ENCODE data around the gene PCOLCE2.
"Not testable (repeated sequence)": the region's sequence is repeated elsewhere in the genome, so short reads cannot be mapped to it uniquely, and the experiment has no call there.

The PCOLCE2 gene

GRCh38 chr3:142875583-142876207 is 13.2 kb downstream of the PCOLCE2 start:
- H3K4me3 ChIP-seq (ENCODE audit: low read depth, low read length): no peak overlapping the region
- no peak for DNase-seq (ENCODE audit: low read depth)

- no peak overlapping the region for H3K4me3 ChIP-seq (ENCODE audit: low read depth, low read length)
- no peak for DNase-seq (ENCODE audit: low read depth)
These were observed 13.8 kb downstream of the PCOLCE2 start for GRCh38 chr3:142875099-142875498.

GRCh38 chr3:142868382-142868781 is 20.5 kb downstream of the PCOLCE2 start:
- not testable (repeated sequence) for H3K4me3 ChIP-seq (ENCODE audit: low read depth, low read length); DNase-seq (ENCODE audit: low read depth)

- DNase-seq (ENCODE audit: low read depth): no peak
- H3K4me3 ChIP-seq (ENCODE audit: low read depth, low read length): no peak overlapping the region
These were observed 21.8 kb downstream of the PCOLCE2 start for GRCh38 chr3:142866841-142867631.

- no peak overlapping the region for H3K4me3 ChIP-seq (ENCODE audit: low read depth, low read length)
- no peak for DNase-seq (ENCODE audit: low read depth)
These were observed 24.7 kb downstream of the PCOLCE2 start for GRCh38 chr3:142863930-142864920.

GRCh38 chr3:142863010-142863817 is 25.7 kb downstream of the PCOLCE2 start:
- H3K4me3 ChIP-seq (ENCODE audit: low read depth, low read length): no peak overlapping the region
- DNase-seq (ENCODE audit: low read depth): no peak

GRCh38 chr3:142861926-142862325 is 27.0 kb downstream of the PCOLCE2 start:
- no peak overlapping the region for H3K4me3 ChIP-seq (ENCODE audit: low read depth, low read length)
- no peak for DNase-seq (ENCODE audit: low read depth)

GRCh38 chr3:142858043-142858442 is 30.8 kb downstream of the PCOLCE2 start:
- H3K4me3 ChIP-seq (ENCODE audit: low read depth, low read length): no peak overlapping the region

GRCh38 chr3:142857056-142857455 is 31.8 kb downstream of the PCOLCE2 start:
- no peak for DNase-seq (ENCODE audit: low read depth)
- H3K4me3 ChIP-seq (ENCODE audit: low read depth, low read length): no peak overlapping the region

More at GRCh38 chr3:142858043-142858442, 30.8 kb downstream of the PCOLCE2 start:
- DNase-seq (ENCODE audit: low read depth): no peak

- peak; percentile 39 for DNase-seq (ENCODE audit: low read depth)
- H3K4me3 ChIP-seq (ENCODE audit: low read depth, low read length): no peak overlapping the region
These were observed 35.4 kb downstream of the PCOLCE2 start for GRCh38 chr3:142853270-142854168.

- H3K4me3 ChIP-seq (ENCODE audit: low read depth, low read length): no peak overlapping the region
- DNase-seq (ENCODE audit: low read depth): no peak
These were observed 36.9 kb downstream of the PCOLCE2 start for GRCh38 chr3:142852009-142852408.

- DNase-seq (ENCODE audit: low read depth): peak; percentile 97
These were observed 38.4 kb downstream of the PCOLCE2 start for GRCh38 chr3:142850395-142851023.

GRCh38 chr3:142849148-142849547 is 39.7 kb downstream of the PCOLCE2 start:
- DNase-seq (ENCODE audit: low read depth): no peak
- H3K4me3 ChIP-seq (ENCODE audit: low read depth, low read length): no peak overlapping the region

More at GRCh38 chr3:142850395-142851023, 38.4 kb downstream of the PCOLCE2 start:
- H3K4me3 ChIP-seq (ENCODE audit: low read depth, low read length): no peak overlapping the region

GRCh38 chr3:142846779-142847577 is 41.9 kb downstream of the PCOLCE2 start:
- no peak for DNase-seq (ENCODE audit: low read depth)
- H3K4me3 ChIP-seq (ENCODE audit: low read depth, low read length): no peak overlapping the region

- no peak overlapping the region for H3K4me3 ChIP-seq (ENCODE audit: low read depth, low read length)
- DNase-seq (ENCODE audit: low read depth): peak; percentile 9
These were observed 44.4 kb downstream of the PCOLCE2 start for GRCh38 chr3:142844339-142844977.

GRCh38 chr3:142839831-142840230 is 49.1 kb downstream of the PCOLCE2 start:
- DNase-seq (ENCODE audit: low read depth): no peak

More at GRCh38 chr3:142839831-142840230, 49.1 kb downstream of the PCOLCE2 start:
- no peak overlapping the region for H3K4me3 ChIP-seq (ENCODE audit: low read depth, low read length)
